Anterior cingulate cortex (tissue), 58 donors: ENCODE data around the gene ULBP3.
"Not testable (repeated sequence)": the region's sequence is repeated elsewhere in the genome, so short reads cannot be mapped to it uniquely, and the experiment has no call there.

Source experiments
- DNase-seq, 58 donors: peaks; one replicate each; lab custom pipeline; 2025; lab: John Stamatoyannopoulos, UW

Gene ULBP3

DNA sequence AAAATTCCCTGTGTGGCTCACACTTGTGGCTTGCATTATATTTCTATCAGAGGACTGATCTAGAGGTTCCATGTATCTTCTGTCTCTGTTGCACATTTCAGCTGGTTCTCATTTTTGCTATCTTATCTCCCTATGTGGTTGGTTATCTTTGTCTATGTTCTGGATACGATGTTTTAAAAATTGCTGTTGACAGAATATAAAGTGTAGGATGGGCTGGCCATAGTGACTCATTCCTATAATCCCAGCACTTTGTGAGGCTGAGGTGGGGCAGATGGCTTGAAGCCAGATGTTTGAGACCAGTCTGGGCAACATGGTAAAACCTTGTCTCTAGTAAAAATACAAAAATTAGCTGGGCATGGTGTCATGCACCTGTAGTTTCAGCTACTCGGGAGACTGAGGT is 9.9 kb upstream of the ULBP3 start:
- DNase-seq = no peak

DNA sequence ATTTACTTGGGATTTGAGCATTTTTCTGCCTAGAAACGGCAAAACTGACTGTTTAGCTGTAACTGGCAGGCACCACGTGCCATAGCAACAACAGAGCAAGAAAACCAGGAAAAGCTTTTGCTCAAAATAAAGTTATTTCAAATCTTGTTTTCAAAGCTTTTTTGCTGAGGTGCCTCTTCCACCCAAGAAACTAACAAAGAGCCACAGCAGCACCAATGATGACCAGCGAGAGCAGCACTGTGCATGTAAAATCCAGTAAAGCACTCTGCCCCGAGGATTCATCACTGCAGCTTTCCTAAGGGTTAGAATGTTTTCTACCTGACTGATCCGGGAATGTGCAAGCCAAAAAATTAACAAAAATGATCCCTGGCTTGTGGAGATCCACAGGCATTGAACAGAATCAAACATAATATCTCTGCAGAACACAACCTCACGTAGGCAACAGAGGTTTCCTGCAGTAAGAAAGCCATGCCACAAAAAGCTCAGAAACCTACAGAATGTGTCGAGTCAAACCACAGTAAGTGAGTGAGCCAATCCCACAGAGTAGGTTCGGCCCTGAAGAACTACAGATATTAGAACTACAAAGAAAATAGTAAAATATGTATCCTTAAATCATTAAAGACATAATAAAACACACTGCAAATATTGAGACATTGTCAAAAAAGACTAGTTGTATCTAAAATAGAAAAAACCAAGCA is 7.4 kb upstream of the ULBP3 start:
- peak in 9 of 58 donors; percentile 3 to 43 (median 16) for DNase-seq

DNA sequence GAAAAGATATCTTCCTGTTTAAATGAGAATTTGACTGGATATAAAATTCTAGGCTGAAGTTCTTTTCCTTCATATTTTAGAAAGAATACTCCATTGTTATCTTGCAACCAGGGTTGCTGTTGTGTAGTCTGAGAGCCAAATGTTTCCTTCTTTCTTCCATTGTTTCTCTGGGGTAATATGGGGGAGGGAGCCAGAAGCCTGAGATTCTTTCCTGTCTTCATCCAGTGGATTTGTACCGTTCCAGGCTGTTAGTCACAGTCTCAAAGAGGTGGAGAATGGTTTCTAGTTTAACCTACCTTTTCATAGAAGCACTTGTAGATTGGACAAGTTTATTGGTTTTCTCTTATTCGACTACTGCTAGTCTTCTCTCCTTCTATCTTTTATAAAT is 6.1 kb upstream of the ULBP3 start:
- DNase-seq = no peak

DNA sequence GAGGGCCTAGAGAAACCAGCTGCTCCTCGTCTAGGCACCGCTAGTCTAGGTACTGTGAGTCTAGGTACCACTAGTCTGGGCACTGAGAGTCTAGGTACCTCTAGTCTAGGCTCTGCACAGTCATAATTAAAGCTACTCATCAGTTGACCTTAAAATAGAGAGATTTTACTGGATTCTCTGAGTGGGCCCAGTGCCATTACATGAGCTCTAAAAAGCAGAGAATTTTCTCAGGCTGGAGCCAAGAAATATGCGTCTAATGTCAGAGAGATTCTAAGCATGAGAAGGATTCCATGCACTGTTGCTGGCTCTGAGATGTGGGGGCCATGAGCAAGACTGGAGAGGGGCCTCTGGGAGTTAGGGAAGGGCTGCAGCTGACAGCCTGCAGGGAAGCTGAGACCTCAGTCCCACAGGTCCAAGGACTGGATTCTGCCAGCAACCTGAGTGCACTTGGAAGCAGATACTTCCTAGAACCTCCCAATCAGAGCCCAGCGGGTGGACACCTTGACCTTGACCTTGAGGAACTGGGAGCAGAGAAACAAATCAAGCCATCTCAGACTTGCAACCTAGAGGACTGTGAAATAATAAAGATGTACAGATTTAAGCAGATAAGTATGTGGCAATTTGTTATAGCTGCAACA is 5.6 kb upstream of the ULBP3 start:
- DNase-seq = not testable (repeated sequence)

DNA sequence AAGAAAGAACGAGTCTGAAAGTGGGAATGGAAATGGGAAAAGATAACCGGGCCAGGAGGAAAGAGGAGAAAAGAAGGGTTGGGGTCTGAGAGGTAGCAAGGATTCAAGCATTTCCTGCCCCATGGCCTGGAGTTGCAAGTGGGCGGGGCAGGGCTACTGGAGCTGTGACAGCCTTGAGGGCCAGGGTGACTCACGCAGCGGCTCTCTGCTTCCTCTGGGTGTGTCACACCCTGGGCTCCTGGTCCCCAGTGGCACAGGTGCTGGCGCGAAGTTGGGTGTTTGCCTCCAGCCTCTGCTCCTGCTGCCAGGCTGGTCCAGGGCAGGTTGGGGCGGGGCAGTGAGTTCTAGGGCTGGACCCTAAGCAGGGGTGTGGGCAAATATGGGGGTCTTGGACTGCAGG is 3.3 kb upstream of the ULBP3 start:
- no peak for DNase-seq

DNA sequence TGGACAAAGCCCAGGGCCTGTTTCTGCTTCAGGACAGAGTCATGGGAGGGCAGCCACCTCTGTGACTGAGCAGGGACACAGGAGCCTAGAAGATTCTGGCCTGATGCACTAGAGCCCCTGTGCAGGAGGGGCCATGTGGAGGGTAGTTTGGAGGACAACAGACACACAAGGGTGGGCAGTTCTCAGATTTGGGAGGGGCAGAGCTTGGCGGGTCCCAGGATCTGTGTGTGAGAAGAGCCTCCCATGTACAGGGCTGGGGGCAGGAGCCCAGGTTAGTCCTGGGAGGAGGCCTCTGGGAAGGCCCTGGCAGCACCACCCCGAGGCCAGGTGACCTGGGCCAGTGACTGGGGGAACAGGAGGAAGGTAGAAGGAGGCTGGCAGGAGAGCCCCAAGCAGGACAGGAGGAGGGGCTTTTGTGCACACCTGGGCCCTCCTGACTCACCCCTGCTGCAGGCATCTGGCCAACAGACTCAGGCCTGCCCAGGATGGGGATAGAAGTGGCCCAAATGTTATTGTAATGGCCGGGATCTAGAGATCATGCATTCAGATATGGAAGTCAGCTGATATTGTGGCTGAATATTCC is 1.4 kb upstream of the ULBP3 start:
- no peak for DNase-seq

DNA sequence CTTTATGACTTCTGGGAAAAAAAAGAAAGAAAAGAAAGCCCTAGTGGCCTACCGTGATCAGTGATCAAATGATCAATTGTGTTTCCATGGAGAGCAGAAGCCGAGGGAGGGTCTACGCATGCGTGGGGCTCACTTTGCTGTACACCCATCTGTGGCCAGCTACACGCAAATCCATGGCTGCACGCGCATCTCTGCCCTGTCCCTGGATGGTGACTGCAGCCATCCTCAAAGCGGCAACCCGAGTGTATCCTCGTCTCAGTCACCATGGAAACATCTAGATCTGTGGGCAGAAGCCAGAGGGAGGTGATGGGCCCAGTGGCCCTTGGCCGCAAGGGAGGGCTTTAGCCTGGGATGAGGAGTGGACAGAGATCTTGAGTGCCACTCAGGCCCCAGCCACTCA is 785 bp upstream of the ULBP3 start:
- DNase-seq = peak in 28 of 58 donors; percentile 5 to 63 (median 27)

DNA sequence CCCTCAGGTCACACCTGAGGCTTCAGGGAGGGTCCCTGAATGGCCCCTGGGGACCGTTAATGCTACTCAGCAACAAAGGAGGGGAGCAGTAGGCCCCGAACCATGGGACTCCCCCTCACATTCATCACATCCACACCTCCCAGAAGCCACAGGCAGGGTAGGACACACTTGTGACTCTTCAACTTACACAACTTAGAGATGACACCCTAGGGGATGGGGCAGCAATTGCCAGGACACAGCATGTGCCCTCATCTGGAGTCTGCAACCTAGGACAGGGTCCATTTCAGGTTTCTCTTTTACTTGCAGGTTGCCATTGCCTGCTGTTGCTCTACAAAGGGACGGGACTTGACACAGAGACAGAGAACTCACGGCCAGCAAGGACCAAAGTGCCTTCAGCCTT is 770 bp downstream of the ULBP3 start:
- no peak for DNase-seq

DNA sequence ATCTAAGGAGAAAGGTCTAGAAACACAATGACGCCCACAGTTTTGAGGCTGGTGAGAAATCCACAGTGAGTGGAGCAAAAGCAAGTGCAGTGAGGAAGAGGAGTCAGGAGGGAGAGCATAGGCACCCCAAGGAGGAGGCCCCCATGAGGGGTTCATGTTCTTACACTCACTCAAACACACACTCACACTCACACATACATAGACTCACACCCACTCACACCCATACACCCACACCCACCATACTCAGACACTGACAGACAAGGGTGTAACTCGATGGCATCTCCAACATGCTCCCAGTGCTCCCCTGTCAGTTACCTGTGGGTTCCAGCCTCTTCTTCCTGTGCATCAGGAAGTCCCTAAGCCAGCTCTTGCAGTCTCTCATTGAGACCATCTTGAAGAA is 3.8 kb downstream of the ULBP3 start:
- DNase-seq = no peak

DNA sequence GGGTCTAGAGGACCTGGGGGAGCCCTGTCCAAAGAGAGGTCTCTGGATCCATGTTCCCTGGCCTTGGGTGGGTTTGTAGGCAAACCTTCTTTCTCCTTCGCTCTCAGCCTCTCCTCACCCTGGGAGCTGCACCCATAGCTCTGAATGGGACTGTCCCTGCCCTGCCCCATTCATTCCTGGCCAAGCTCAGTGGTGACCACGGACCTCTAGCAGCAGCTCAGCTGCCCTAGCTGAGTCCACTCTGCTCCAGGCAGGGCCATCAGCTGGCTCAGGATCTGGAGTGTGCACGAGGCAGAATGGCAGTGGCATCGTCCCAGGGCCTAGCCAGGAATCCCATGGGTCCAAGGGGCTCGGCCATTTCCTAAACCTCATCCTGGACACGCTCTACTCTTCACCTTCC is 5.3 kb downstream of the ULBP3 start:
- no peak for DNase-seq

DNA sequence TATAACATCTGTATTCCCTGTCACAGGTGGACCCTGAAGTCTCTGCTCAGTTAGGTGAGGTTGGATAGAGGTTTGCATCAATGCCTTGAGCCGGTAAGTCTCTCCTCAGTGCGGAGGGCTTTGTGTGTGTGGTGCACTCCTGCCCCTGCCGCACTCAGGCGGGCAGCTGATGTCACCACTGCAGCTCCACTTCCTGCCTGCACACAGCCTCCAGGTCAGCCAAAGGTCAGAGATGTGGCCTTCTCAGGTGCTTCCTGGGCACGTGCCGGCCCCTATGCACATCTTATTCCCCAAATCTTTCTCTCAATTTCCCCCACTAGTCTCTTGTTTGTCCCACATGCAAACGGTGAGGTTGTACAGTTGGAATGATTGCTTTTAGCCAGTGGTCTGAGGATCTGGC is 8.9 kb downstream of the ULBP3 start:
- not testable (repeated sequence) for DNase-seq

DNA sequence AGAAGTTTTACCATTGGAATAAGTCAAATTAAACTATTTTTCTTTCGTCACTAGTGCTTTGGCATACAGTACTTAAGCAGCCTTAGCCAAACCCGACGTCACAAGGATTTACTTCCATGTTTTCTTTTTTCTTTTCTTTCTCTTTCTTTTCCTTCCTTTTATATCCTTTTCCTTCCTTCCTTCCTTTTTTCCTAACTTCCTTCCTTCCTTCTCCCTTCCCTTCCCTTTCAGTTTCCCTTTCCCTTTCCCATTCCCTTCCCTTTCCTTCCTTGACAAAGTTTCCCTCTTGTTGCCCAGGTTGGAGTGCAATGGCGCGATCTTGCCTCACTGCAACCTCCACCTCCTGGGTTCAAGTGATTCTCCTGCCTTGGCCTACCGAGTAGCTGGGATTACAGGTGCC is 9.9 kb downstream of the ULBP3 start:
- no peak for DNase-seq

DNA sequence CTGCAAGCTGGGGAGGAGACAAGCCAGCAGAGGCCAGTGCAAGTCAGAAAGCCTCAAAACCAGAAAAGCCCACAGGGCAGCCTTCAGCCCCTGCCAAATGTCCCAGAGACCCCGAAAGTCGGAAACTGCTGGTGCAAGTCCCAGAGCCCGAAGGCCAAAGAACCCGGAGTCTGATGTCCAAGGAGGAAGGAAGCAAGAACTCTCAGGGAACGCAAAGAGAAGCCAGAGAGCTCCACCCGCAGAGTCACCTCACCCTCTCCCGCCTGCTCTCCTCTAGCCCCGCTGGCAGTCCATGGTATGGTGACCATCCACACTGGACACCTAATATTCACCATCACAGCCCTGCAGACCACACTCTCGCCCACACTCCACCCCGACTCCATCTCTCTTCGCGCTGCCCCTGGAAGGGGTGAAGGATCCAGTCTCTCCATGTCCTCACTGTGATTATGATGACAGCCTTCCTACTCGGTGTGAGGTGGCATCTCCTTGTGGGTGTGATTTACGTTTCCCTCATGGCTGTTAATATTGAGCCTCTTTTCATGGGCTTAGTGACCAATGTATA is 10.6 kb downstream of the ULBP3 start:
- no peak for DNase-seq

DNA sequence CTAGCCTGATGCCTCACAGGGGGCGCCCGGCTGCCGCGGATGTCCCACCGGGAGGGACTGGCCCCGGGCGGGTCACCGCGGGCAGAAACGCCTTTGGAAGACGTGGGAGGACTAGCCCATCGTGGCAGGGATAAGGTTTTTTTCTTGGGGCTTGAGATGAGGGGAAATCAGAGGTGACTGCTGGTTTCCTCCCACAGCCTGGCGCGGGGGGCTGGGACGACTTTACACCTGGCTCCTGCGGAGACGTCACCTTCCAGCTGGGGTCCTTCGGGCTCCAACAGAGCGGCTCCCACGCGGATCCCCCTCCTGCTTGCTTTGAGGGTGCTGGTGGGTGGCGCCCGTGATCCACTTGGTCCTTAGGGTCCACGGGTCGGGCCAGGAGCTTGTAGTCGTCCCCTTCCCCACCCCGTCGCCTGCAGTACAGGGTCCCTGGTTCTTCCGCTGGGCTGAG is 11.4 kb downstream of the ULBP3 start:
- DNase-seq = no peak

DNA sequence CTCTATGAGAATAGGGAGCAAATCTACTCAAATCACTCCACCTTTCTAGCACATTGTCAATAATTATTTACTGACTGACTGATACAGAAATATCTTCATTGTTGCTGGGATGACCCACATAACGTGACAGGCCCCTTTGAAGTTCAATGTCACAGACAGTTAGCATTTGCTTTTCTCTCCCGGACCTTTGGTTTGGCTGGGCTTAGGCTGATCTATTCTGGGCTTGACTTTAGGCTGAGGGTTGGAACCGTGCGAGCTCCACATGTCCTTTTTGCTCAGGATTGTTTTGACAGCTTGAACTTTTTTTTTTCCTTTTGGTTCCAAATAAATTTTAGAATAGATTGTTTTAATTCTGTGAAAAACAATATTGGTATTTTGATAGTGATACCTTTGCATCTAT is 12.0 kb downstream of the ULBP3 start:
- DNase-seq = no peak

DNA sequence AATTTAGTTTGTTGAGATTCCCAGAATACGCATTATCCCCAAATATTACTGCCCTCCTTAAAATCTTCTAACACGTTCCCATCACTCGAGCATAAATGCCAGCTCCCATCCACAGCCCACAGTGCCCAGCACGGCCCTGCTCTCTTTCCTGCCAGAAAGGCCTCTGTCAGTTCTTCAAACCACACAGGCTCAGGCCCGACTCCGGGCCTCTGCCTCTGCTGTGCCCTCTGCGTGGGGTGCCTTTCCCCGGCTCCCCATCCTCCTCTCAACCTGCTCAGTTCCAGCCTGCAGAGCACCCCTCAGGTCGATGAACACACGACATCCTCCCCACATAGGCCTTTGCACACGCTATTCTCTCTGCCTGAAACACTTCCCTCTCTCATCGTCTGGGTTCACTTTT is 12.8 kb downstream of the ULBP3 start:
- no peak for DNase-seq

DNA sequence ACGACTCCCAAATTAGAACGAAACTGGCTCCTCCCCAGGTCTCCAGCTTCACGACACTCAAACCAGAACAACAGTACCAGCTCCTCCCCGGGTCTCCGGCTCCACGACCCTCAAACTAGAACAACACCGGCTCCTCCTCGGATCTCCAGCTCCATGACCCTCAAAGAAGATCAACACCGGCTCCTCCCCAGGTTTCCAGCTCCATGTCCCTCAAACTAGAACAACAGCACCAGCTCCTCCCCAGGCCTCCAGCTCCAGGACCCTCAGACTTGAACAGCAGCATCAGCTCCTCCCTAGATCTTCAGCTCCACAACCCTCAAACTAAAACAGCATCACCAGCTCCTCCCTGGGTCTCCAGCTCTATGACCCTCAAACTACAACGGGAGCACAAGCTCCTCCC is 13.8 kb downstream of the ULBP3 start:
- DNase-seq = no peak

DNA sequence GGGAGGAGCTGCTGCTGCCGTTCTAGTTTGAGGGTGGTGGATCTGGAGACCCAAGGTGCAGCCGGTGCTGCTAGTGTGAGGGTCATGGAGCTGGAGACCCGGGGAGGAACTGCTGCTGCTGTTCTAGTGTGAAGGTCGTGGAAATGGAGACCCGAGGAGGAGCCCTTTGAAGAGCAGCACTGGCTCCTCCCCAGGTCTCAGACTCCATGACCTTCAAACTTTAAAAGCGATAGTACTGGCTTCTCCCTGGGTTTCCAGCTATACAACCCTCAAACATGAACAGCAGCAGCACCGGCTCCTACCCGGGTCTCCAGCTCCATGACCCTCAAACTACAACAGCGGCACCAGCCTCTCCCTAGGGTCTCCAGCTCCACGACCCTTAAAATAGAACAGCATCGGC is 15.5 kb downstream of the ULBP3 start:
- no peak for DNase-seq

DNA sequence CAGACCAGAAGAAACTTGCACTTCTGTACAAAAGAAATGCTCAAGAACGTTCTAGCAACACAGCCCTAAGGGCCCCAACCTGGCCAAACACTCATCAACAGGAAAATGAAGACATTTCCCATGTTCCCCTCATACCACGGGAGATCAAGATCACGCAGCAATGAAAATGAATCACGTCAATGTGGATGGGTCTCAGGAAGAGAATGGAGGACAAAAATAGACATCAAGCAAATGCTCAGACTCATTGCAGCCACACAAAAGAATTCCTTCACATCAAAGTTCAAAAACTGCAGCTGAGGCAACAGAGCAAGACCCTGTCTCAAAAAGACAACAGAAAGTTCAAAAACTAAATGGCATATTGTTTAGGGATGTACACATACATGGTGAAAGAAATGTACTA is 18.1 kb downstream of the ULBP3 start:
- no peak for DNase-seq

DNA sequence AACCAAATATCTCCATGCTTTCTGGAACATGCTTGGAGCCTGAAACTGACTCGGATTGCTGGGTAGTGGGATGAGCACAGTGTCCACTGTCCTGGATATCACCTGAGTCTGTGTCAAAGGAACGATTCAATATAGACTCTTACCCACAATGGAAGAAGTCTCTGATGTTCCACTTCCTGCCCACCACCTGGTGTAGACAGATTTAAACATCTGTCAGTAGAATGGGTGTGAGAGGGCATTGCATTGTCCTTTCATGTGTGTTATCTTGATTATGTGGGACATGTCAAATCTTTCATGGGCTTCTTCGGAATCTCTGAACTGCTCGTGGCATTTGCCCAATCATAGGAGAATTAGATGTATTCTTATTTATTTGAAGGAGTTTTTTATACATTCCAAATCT is 20.8 kb downstream of the ULBP3 start:
- no peak for DNase-seq

DNA sequence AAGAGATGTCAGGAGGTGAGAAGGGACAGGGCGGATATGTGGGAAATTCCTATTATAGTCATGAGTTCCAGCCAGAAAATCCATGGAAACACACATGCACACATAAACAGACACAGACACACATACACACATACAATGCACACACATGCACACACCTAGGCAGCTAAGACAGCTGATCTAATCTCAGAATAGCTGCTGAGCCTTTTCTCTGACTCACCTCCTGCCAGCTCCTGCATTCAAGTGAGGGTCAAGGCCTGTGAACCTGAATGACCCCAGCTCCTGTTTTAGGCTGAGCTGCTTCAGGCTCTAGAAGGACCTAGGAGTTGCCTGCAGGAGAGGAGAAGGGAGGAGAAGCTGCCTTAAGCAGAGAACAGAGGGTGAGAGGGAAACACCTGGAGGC is 22.0 kb downstream of the ULBP3 start:
- no peak for DNase-seq

DNA sequence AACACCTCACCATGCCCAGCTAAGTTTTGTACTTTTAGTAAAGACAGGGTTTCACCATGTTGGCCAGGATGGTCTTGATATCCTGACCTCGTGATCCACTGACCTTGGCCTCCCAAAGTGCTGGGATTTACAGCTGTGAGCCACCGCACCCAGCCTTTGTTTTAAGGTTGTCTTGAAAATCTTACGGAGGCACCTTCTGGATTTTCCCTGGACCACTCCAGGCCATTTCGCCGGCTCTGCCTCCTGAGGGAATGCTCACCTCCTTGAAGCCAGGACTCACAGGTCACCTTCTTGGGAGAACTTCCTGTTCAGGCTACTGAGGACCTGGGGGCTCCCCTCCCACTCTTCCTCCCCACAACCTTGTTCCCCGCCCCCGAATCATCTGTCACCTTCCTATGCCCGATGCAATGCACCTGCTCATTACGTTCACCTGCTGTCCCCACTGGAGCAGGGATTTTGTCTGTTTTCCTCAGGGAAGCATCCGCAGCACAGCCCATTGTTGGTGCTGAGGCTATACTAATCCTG is 24.2 kb downstream of the ULBP3 start:
- no peak for DNase-seq
